ENCODE data around the gene ZNF416.

Gene ZNF416

GRCh38 chr19:57546513-57546912, 32.2 kb downstream of the ZNF416 start:
- H3K9ac ChIP-seq (ENCODE audit: low read length) = no peak overlapping the region
- H3K36me3 ChIP-seq (ENCODE audit: control insufficient read depth, insufficient read depth, low read length) = peaks cover 29% of the 10 kb centered on the region
- H3K9me3 ChIP-seq (ENCODE audit: control insufficient read depth, low read length) = peaks cover 61% of the 10 kb centered on the region
- H3K4me1 ChIP-seq (ENCODE audit: control insufficient read depth, insufficient read depth, low read length) = no peaks in the 10 kb centered on the region
- no peaks in the 10 kb centered on the region for H3K27me3 ChIP-seq (ENCODE audit: control insufficient read depth, insufficient read depth, low read length)
- no peak overlapping the region for H3K4me3 ChIP-seq (ENCODE audit: low read length)

GRCh38 chr19:57537953-57538547, 40.7 kb downstream of the ZNF416 start:
- no peaks in the 10 kb centered on the region for H3K27me3 ChIP-seq (ENCODE audit: control insufficient read depth, insufficient read depth, low read length)
- H3K4me3 ChIP-seq (ENCODE audit: low read length) = no peak overlapping the region
- H3K9me3 ChIP-seq (ENCODE audit: control insufficient read depth, low read length) = peaks cover 47% of the 10 kb centered on the region
- H3K36me3 ChIP-seq (ENCODE audit: control insufficient read depth, insufficient read depth, low read length) = peaks cover 18% of the 10 kb centered on the region
- H3K4me1 ChIP-seq (ENCODE audit: control insufficient read depth, insufficient read depth, low read length) = no peaks in the 10 kb centered on the region
- H3K9ac ChIP-seq (ENCODE audit: low read length) = no peak overlapping the region

- Histone ChIP-seq H3K9ac (ENCODE audit: low read length) (peak within 1 kb of the TSS; percentile 82), H3K4me3 (ENCODE audit: low read length) (peak within 1 kb of the TSS; percentile 90), H3K27me3 (ENCODE audit: control insufficient read depth, insufficient read depth, low read length) (no peaks in the 10 kb centered on the region), H3K4me1 (ENCODE audit: control insufficient read depth, insufficient read depth, low read length) (peaks cover 11% of the 10 kb centered on the region), H3K9me3 (ENCODE audit: control insufficient read depth, low read length) (no peaks in the 10 kb centered on the region), H3K36me3 (ENCODE audit: control insufficient read depth, insufficient read depth, low read length) (peaks cover 4% of the 10 kb centered on the region)
Observed at GRCh38 chr19:57527136-57527881, 51.4 kb downstream of the ZNF416 start, which contains the start of gene ZNF549. Gene ZNF549, plus strand, starts transcription at chr19:57527356. Its CDS starts 218 bp downstream, at chr19:57527574.
